ENCODE results near the gene HP1BP3.
"Not testable (repeated sequence)": the region's sequence is repeated elsewhere in the genome, so short reads cannot be mapped to it uniquely, and the experiment has no call there.

The HP1BP3 gene, protein sequence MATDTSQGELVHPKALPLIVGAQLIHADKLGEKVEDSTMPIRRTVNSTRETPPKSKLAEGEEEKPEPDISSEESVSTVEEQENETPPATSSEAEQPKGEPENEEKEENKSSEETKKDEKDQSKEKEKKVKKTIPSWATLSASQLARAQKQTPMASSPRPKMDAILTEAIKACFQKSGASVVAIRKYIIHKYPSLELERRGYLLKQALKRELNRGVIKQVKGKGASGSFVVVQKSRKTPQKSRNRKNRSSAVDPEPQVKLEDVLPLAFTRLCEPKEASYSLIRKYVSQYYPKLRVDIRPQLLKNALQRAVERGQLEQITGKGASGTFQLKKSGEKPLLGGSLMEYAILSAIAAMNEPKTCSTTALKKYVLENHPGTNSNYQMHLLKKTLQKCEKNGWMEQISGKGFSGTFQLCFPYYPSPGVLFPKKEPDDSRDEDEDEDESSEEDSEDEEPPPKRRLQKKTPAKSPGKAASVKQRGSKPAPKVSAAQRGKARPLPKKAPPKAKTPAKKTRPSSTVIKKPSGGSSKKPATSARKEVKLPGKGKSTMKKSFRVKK

DNA sequence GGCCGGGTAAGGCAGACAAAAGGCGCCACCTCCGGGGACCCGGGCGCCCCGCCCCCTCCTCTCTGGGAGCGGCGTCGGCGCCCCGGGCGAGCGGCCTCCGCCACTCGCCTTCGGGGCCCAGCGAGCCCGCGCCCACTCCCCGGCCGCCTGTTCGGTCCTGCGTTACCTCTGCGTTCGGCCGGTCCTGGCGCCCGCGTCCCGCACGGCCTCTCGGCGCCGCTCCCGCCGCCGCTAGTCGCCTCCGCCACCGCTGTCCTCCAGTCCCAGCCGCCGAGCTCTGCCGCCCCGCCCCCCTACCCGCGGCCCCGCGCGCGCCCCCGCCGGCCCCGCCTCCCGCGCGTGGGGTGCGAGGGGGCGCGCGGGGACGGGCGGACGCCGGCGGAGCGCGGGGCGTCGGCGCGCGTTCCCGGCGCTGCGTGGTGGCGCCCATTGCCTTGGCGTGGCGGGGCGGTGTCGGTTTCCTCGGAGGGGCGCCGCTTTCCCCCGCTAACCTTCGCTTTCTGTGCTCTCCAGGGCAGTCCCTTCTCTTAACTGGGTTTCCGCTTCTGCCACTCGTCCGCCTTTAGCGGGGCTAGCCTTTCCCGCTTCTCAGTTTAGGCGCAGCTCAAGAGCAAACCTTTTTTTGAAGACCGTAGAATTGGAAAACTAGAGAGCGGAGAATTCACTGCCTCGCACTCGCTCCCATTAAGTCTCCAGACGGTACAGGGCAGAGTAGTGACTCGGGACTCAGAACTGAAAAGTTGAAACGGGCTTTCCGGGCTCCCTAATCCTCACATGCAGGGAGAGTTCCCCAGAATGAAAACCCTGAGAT is at the start of gene HP1BP3:
Gene HP1BP3, minus strand, starts transcription at position 279 of the 811 bp plus-strand sequence. CDS start 6,867 bp downstream, outside the sequence.
- peak; percentile 8 for DNase-seq

DNA sequence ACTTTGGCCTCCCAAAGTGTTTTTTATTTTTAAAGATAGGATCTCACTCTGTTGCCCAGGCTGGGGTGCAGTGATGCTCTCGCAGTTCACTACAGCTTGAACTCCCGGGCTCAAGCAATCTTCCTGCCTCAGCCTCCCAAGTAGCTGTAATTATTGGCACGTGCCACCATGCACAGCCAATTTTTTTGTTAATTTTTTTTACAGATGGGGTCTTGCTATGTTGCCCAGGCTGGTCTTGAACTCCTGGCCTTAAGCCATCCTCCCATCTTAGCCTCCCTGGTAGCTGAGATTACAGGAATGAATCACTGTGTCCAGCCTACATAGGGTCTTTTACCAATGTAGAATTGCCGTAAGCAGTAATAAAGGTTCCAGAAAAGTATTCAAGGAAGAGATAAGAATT is 49.1 kb upstream of the HP1BP3 start:
- no peak for DNase-seq

DNA sequence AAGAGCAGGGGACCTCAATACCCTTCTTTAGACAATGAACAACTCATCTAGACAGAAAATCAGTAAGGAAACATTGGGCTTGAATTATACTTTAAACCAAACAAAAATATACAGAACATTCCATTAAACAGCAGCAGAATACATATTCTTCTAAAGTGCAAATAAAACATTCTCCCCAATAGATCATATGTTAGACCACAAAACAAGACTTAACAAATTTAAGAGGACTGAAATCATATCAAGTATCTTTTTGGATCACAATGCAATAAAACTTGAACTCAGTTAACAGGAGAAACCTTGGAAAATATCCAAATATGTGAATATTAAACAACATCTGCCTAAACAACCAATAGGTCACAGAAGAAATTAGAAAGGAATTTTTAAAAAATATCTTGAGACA is 47.7 kb upstream of the HP1BP3 start:
- DNase-seq = no peak

DNA sequence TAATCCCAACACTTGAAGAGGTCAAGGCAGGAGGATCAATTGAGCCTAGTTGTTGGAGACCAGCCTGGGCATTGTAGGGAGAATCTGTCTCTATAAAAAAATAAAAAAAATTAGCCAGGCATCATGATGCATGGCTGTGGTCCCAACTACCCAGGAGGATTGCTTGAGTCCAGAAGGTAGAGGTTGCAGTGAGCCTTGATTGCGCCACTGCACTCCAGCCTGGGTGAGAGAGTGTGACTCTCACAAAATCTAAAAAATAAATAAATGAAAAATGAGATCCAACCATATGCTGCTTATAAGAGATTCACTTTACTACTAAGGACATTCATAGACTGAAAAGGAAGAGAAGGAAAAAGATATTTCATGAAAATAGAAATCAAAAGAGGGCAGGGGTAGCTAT is 47.1 kb upstream of the HP1BP3 start:
- DNase-seq = no peak

DNA sequence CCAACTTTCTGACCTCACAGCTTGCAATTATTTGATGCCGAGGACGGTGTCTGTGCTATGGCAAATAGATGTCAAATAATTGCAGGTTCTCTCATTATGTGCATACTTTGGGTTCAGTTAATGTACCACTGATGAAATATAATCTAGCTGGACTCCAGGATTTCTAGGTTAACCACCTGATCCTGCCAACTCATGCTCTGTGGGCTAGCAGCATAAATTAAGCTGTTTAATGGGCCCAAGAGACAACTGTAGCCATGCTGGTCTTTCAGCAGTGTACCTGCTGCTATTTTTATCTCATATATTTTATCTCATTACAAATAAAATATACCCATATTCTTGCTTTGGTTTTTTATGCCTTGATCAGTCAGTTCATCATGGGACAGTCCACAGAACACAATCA is 43.3 kb upstream of the HP1BP3 start:
- no peak for DNase-seq

DNA sequence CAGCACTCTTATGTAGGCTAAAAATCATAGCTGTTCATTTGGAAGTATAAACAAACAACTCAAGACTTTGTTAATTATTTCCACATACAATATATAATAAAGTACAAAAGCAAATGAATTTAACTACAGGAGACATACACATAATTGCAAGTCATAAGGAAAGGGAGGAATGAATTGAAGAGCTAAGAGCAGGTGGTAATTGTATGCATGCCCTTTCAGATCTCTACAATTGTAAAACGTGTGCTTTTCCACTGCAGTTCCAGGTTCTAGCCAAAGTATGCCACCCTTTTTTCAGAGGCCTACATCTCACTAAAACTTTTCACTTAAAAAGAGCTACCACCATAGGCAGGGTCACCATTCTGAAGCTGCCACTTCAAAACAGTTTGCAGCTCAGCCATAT is 42.8 kb upstream of the HP1BP3 start:
- DNase-seq = no peak

DNA sequence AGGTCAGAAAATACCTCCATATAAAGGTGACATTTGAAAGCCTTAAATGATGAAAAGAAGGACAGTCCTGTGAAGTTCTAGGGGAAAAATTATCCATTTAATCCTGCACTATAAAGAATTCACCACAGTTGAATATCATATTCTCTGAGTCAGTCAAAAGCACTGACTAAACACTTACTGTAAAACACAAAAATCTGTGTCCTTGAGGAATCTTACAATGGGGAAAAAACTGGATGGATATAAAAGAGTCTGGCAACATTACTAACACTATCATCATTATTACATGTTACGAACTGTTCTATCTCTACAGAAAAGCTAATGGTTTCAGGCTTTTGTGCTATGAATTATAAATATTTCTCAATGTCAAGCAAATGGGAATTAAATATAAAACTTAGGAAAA is 42.4 kb upstream of the HP1BP3 start:
- DNase-seq = no peak

DNA sequence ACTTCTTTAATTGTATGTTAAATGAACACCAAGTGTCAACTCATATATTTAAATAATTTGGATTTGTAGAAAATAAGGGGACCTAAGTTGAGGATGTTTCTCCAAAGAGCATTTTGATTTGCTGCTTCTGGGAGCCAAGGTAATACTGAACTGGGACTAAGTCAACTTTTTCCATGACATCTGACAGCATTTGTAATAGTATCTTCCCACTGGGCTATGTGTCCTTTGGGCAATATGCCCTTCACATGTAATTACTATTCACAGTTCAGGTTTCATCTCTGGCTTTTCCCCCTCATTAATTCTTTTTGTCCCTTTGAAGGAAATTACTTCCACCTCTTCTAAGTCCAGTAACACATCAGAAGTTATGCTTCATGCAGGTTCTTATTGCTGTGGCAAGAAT is 36.7 kb upstream of the HP1BP3 start:
- DNase-seq = no peak

DNA sequence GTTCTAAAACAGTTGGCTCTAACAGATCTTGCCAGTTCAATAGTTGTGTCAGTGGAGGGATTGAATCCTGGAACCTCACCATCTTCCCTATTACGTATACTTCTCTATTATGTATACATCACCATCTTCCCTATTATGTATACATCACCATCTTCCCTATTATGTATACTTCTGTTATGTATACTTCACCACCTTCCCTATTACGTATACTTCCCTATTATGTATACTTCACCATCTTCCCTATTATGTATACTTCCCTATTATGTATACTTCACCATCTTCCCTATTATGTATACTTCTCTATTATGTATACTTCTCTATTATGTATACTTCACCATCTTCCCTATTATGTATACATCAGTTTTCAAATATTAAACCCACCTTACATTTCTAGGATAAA is 34.4 kb upstream of the HP1BP3 start:
- no peak for DNase-seq

DNA sequence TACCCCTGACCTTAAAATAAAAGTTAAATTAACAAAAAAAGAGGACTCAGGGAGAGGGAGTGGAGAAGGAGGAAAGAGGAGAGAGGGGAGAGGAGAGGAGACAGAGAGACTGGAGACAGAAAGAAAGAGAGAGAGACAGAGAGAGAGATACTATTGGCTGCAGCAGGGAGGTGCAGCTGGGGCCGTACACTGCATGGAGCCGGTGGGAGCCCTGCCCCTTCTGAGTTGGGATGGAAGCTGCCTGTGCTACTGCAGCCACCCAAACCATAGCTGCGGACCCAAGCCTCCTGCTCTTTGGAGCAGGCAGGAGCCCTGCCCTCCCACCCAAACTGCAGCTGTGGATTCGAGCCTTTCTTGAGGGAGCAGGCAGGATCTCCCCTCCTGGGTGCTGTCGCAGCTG is 32.7 kb upstream of the HP1BP3 start:
- DNase-seq = no peak

DNA sequence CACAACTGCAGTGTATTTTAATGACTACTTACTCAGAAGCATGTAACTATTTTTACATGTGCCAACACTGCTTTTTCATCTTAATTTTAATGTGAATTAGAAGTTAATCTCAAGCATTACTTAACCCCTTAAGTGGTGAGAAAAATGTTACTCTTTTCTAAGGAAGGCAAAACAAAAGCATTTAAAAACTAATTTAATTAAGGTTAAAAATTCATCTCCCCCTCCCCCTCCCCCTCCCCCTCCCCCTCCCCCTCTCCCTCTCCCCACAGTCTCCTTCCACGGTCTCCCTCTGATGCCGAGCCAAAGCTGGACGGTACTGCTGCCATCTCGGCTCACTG is 27.4 kb upstream of the HP1BP3 start:
- no peak for DNase-seq

DNA sequence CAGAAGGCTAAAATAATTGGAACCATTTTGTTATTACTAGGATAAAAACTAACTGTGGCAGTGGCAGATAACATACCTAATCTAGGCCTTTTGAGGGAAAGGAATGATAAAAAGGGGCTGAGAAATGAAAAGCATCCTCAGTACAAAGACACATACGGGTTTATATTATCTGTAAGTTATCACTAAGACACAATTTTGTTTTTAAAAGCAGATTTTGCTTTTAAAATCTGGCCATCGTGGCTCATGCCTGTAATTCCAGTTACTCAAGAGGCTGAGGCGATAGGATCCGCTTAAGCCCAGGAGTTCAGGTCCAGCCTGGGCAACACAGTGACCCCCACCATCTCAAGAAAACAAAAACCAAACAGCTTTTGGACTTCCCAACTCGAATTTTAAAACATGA is 24.8 kb upstream of the HP1BP3 start:
- no peak for DNase-seq

DNA sequence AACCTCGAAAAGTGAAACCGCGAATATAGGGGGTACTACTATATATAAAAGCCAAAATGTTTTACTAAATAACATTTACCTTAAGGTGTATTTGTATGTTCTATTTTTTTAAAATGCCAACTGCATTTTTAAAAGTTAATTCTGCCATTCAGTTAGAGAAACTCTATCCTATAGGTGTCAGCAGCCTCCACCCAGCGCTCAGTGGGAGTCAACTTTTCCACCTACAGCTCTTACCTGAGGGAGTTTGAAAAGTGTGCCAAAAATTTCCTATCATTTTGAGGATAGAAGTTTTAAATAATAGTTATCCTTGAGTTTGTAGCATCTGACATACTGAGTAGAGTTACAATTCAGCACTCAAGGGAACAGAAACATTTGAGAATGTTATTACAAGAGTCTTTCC is 6.1 kb upstream of the HP1BP3 start:
- no peak for DNase-seq

DNA sequence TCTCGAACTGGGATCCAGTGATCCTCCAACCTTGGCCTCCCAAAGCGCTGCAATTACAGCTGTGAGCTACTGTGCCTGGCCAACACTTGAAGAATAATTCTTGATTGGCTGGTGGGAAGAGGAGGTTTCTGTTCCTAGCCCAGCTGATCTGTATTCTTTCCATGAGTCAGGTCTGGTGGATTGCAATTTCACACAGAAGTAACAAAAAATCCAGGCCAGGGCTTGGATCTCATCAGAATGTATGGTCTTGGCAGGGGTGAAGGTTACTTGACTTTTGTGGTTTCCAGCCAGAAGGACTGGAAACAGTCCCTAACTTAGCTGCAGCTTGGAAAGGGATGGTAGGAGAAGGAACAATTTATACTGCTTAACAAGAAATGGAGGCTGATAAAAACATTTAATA is 5.1 kb upstream of the HP1BP3 start:
- DNase-seq = no peak

DNA sequence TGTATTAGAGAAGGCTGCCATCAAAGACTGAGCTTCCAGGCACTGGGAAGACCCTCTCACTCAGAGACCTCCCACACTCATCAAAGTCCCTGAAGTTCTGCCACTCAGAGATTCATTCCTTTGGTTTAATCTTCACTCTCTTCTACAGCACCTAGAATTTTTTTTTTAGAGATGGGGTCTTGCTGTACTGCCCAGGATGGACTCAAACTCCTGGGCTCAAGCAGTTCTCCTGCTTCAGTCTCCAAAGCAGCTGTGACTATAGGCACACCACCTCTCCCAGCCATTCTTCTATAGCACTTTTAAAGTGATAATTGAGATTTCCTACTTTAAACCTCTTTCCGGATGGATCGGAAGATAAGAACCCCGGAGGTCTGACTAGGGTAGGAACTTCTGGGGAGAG is 3.7 kb upstream of the HP1BP3 start:
- DNase-seq = no peak

DNA sequence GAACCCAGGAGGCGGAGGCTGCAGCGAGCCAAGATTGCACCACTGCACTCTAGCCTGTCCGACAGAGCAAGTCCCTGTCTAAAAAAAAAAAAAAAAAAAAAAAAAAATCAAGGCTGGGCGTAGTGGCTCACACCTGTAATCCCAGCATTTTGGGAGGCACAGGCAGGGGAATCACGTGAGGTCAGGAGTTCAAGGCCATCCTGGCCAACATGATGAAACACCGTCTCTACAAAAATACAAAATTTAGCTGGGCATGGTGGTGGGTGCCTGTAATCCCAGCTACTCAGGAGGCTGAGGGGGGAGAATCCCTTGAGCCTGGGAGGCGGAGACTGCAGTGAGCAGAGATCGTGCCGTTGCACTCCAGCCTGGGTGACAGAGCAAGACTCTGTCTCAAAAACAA is 2.5 kb upstream of the HP1BP3 start:
- DNase-seq = not testable (repeated sequence)

DNA sequence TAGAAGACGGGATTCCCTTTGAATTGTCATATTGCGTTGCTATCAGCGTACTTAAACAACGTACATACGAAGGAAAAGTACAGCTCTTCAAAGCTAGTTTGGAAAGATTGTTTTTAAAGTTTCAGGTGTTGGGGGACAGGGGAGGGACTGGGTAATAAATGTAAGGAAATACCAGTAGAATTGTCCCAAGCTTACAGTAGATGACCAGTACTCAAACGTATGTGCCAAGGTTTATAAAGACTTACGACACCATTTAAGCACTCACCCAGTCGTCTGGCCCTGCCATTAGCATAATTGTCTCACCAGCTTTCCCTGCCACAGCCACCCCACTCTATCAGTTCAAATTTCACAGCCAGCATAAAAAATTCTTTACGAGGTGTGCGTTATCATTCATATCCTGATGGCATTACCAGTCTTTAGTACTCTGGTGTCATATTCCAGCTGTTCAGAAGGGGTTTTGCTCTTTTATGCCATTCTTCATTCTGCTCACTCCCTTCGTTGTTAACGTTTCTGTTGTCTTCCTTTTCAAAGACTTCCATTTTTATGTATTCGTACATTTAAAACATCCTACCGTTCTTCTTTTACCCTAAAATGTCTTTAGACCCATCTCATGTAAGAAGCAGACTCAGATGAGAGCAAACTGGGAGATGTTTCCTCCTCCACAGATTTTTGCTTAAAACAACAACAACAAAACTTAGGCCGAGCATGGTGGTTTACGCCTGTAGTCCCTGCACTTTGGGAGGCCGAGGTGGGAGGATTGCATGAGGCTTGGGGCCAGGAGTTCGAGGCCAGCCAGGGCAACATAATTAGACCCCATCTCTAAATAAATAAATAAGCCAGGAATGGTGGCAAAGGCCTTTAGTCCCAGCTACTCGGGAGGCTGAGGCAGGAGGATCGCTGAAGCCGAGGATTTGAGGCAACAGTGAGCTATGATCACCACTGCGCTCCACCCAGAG is 1.0 kb upstream of the HP1BP3 start:
- peak; percentile 8 for DNase-seq

DNA sequence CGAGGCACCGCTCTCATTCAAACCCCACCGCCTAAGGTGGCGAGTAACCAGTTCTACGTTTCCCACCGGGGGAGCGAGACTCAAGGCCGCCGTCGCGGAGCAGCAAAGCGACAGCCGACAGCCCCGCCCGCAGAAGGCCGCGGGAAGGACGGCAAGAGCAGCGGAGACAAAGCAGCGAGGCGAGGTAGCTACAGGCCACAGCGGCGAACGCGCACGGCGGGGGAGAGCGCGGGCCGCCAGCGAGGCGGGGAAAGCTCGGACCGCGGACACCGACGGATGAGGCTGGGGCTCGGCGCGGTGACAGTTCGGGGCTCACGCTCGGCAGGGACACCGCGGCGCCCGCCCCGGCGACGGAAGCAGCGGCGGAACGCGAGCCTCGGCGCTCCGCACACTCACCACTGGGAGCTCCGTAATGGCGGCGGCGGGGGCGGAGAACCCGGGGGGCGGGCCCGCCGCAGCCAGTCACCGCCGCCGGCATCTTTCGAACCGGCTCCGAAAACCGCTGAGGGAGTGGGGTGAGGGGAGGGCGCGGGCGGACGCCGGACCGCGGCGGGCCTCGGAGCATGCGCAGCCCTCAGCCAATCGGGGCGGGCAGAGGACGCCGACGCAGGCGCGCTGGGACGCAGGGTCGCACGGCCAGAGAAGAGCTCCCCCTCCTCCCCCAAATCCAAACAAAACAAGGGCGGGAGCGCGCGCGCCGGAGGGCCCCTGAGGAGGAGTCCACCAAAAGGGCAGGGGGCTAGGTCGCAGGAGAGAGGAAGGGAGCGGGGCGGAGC is 666 bp downstream of the HP1BP3 start:
- peak; percentile 95 for DNase-seq

DNA sequence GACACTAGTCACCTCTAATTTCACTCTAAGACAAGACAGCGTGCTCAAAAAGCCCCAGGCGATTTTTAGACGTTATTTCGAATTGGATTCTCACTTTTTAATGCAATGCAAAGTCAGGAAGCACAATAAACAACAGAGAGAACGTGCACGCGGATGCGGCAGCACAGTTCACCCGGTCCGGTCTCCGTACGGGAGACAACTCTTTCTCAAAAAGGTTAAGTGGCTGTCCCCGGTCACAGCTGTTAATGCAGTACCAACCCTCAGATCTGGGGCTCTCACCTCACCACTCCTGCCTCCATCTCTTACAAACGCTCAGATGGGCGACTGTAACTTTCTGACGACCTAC is 1.2 kb downstream of the HP1BP3 start:
- DNase-seq = no peak

DNA sequence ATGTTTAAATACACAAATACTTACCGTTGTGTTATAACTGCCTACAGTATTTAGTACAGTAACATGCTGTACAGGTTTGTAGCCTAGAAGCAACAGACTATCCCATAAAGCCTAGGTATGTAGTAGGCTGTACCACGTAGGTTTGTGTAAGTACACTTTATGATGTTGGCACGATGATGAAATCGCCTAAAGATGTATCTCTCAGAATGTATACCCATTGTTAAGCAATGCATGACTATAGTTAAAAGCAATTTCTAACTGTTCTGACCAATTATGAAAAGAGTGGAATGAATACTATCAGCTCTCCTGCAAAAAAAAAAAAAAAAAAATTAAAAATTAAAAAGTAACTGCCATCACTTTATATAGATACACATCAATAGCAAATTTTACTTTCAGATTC is 11.4 kb downstream of the HP1BP3 start:
- DNase-seq = no peak

DNA sequence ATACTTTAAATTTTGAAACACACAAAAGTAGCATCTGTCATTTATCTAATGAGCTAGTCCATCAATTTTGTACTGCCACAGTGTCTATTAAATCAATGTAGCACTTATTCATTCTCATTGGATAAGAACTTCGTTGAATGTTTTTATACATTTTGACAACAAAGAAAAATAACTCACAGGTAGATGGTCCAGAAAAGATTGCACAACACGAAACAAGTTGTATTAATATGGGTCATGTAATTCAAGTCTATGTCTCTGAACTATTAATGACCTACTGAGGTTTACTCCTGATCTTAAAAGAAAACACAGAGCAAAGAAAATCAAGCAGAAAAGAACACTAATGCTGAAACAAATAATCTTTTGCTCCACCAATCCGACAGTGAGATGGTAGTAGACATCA is 15.3 kb downstream of the HP1BP3 start:
- no peak for DNase-seq
